Fibroblast of villous mesenchyme (primary cell): Measurements from ENCODE around the gene PPP1R7. TPM values are rescaled to one million over a fixed set of nuclear protein-coding genes. Genes with fewer than 3 reads are reported as not detected.

Source experiments
- DNase-seq: peaks from one replicate; pipeline ENCODE4 v3.0.0-alpha.2; 2010; ENCODE audit warnings: low read depth
- H3K4me3 ChIP-seq: 2 replicates; pipeline ENCODE4 v1.5.1; 2011; ENCODE audit warnings: low read depth, mild to moderate bottlenecking, low read length
- total RNA-seq: library from RNA; depleted of rRNA; stranded (reverse); fragments of >200 nt; gene quantifications from 2 replicates; pipeline ENCODE4 v1.2.3, GENCODE V29; 2012
- TF ChIP-seq, protein P1 (sequence below): IDR thresholded peaks from 2 replicates; pipeline ENCODE4 v1.5.1; 2012; ENCODE audit warnings: low read depth, mild to moderate bottlenecking, low read length; ENCODE audit not compliant: insufficient read depth

Gene PPP1R7
- total RNA-seq, 1 donor = 78.2 TPM

DNA sequence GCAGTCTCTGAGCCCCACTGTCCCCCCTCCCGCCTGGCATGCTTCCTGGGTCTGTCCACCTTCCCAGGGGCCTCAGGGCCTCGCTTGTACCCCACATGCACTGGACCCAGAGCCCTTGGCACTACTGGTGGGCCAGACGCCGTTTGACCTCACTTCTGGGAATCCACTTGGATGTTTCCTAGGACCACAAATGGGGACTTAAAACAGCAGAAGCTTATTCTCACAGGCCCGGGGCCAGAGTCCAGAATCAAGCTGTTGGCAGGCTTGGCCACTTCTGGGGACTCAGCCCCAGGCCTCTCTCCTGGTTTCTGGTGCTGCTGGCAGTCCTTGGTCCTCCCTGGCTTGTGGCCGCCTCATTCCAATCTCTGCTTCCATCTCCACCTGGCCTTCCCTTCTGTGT, 57.8 kb downstream of the PPP1R7 start:
- no peak overlapping the region for H3K4me3 ChIP-seq
- TF ChIP-seq, protein P1, sequence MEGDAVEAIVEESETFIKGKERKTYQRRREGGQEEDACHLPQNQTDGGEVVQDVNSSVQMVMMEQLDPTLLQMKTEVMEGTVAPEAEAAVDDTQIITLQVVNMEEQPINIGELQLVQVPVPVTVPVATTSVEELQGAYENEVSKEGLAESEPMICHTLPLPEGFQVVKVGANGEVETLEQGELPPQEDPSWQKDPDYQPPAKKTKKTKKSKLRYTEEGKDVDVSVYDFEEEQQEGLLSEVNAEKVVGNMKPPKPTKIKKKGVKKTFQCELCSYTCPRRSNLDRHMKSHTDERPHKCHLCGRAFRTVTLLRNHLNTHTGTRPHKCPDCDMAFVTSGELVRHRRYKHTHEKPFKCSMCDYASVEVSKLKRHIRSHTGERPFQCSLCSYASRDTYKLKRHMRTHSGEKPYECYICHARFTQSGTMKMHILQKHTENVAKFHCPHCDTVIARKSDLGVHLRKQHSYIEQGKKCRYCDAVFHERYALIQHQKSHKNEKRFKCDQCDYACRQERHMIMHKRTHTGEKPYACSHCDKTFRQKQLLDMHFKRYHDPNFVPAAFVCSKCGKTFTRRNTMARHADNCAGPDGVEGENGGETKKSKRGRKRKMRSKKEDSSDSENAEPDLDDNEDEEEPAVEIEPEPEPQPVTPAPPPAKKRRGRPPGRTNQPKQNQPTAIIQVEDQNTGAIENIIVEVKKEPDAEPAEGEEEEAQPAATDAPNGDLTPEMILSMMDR = no peak

DNA sequence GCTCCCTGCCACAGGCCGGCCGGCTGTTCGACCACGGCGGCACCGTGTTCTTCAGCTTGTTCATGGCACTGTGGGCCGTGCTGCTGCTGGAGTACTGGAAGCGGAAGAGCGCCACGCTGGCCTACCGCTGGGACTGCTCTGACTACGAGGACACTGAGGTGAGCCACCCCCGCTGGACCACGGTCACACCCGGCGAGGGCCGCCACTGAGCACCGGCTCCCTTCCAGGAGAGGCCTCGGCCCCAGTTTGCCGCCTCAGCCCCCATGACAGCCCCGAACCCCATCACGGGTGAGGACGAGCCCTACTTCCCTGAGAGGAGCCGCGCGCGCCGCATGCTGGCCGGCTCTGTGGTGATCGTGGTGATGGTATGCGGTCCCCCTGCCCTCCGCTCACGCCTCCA, 59.0 kb downstream of the PPP1R7 start:
- no peak overlapping the region for H3K4me3 ChIP-seq
- DNase-seq = no peak
- TF ChIP-seq, protein P1 = no peak

More for the DNA sequence above, 57.8 kb downstream of the PPP1R7 start:
- no peak for DNase-seq

DNA sequence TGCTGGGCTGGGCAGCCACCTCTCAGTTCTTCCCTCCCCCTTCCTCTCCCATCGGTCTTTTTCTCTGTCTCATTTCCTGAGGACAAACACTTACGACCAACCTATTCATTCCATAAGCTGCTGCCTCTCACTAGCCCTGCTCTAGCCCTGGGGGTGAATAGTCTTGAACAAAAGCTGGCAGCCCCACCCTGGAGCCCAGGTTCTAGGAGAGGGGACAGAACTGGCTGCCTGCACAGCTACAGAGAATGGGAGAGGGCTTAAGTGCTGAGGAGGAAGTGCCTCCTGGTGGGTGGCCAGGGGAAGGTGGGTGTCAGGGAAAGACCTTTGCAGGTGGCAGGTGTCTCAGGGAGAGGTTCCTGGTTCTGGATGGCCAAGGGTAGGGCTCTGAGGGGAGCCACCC, 61.0 kb downstream of the PPP1R7 start:
- H3K4me3 ChIP-seq = no peak overlapping the region
- DNase-seq = no peak
- TF ChIP-seq, protein P1 = peak; percentile 3

DNA sequence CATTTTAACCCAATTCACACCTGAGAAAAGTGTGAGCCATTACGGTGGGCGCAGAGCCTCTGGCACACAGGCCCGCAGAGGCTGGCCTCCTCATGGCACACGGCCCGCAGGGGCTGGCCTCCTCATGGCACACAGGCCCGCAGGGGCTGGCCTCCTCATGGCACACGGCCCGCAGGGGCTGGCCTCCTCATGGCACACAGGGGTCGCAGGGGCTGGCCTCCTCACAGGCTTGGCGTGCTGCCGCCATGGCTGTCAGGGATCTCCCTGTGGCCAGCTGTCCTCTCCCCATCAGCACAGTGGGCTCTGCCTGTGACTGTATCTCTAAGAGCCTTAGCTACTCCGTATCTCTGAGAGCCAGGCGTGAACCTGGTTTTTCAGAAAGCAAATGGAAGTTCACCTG, 62.8 kb downstream of the PPP1R7 start:
- no peak overlapping the region for H3K4me3 ChIP-seq
- no peak for DNase-seq
- TF ChIP-seq, protein P1 = no peak

GRCh38 chr2:241213567-241213966, 63.3 kb downstream of the PPP1R7 start:
- no peak for DNase-seq
- TF ChIP-seq, protein P1 = no peak
- no peak overlapping the region for H3K4me3 ChIP-seq

DNA sequence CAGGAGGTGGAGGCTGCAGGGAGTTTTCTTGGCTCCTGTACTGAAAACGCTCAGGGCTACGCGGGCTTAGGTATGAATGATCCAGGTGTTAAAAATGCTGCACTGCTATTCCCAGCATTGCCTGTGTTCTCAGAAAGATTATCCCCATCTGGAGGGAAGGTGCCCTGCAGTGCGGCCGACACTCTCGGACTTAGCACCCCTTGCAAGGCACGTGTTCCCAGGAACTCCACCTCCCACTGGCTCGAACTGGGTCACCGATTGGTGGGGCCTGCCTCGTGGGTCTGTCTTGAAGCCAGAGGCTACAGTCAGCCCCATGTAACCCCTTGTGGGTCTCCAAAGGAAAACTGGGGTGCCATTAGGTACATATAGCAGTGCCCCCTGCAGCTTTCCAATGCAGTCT, 63.9 kb downstream of the PPP1R7 start:
- H3K4me3 ChIP-seq = no peak overlapping the region
- TF ChIP-seq, protein P1 = no peak
- no peak for DNase-seq

DNA sequence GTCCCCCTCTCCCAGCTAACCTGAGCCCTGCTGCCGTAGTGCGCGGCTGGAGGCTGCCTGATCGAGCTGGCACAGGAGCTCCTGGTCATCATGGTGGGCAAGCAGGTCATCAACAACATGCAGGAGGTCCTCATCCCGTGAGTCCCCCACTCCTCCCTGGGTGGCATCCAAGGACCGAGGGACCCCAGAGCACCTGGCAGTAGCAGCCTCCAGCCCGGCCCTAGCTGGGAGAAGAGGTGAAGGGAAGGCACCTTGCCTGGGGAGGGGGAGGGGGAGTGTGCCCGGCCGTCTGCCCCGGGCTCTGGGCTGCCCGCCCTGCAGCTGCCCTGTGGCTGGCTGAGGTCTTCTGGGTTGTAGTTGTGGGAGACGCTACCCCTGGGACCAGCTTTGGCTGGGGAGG, 64.5 kb downstream of the PPP1R7 start:
- TF ChIP-seq, protein P1 = no peak
- no peak for DNase-seq
- no peak overlapping the region for H3K4me3 ChIP-seq
